ENCODE data around the gene MRM2.

- TF ChIP-seq CTCF (IDR thresholded peaks at IDR 0.05 in 8 of 11, conservative IDR thresholded peaks at IDR 0.05 in 3 of 11) (no peak), POLR2A (IDR thresholded peaks at IDR 0.05) (no peak), POLR2AphosphoS5 (IDR thresholded peaks at IDR 0.05) (no peak)
Observed at GRCh38 chr7:2287745-2288144, 45.7 kb upstream of the MRM2 start.

Data from spleen (tissue), 7 donors.